HTR-8/SVneo (cell line): ENCODE measurements around the gene LRIT2.

Source experiments
- DNase-seq: peaks from one replicate; pipeline ENCODE4 v3.0.0; 2011; ENCODE audit warnings: low spot score, mixed read lengths; ENCODE audit not compliant: insufficient read length
- FAIRE-seq: peaks from 2 replicates; lab custom pipeline; 2011; peaks lifted over from hg19 to GRCh38; lab: Jason Lieb, UNC

The LRIT2 gene

GRCh38 chr10:84225427-84226173 is at the start of gene LRIT2:
Gene LRIT2, minus strand, starts transcription at chr10:84225544. Its CDS starts 24 bp downstream, at chr10:84225520.
- FAIRE-seq (no peak), DNase-seq (no peak)

GRCh38 chr10:84270708-84271107 is 45.4 kb upstream of the LRIT2 start:
- no peak for DNase-seq
- no peak for FAIRE-seq

GRCh38 chr10:84269773-84270172 is 44.4 kb upstream of the LRIT2 start:
- DNase-seq (peak; percentile 9), FAIRE-seq (no peak)

GRCh38 chr10:84269162-84269561 is 43.8 kb upstream of the LRIT2 start:
- DNase-seq = no peak
- no peak for FAIRE-seq

- no peak for FAIRE-seq
- DNase-seq = peak; percentile 25
Observed at GRCh38 chr10:84267503-84268126, 42.3 kb upstream of the LRIT2 start.

GRCh38 chr10:84265418-84265817 is 40.1 kb upstream of the LRIT2 start:
- FAIRE-seq (no peak), DNase-seq (no peak)

GRCh38 chr10:84264611-84265141 is 39.3 kb upstream of the LRIT2 start:
- FAIRE-seq (peak; percentile 28), DNase-seq (peak; percentile 60)

- DNase-seq (no peak), FAIRE-seq (no peak)
Observed at GRCh38 chr10:84263716-84264115, 38.4 kb upstream of the LRIT2 start.

GRCh38 chr10:84262190-84262956 is 37.0 kb upstream of the LRIT2 start:
- FAIRE-seq (no peak), DNase-seq (no peak)

GRCh38 chr10:84261236-84261915 is 36.0 kb upstream of the LRIT2 start:
- no peak for FAIRE-seq
- no peak for DNase-seq

GRCh38 chr10:84258034-84258695 is 32.8 kb upstream of the LRIT2 start:
- no peak for DNase-seq
- FAIRE-seq = no peak

GRCh38 chr10:84257343-84258020 is 32.1 kb upstream of the LRIT2 start:
- no peak for DNase-seq
- no peak for FAIRE-seq

- FAIRE-seq (no peak), DNase-seq (no peak)
Observed at GRCh38 chr10:84256510-84257342, 31.4 kb upstream of the LRIT2 start.

GRCh38 chr10:84254552-84255478 is 29.5 kb upstream of the LRIT2 start:
- DNase-seq (no peak), FAIRE-seq (no peak)

GRCh38 chr10:84248794-84249193 is 23.4 kb upstream of the LRIT2 start:
- no peak for FAIRE-seq
- DNase-seq = no peak

GRCh38 chr10:84247496-84247895 is 22.2 kb upstream of the LRIT2 start:
- FAIRE-seq = no peak
- no peak for DNase-seq

- DNase-seq = no peak
- no peak for FAIRE-seq
Observed at GRCh38 chr10:84244651-84245270, 19.4 kb upstream of the LRIT2 start, which contains the start of gene RGR. Gene RGR, plus strand, starts transcription at chr10:84245053. Its CDS starts 38 bp downstream, at chr10:84245091.
